ENCODE data around the gene ANTXR2.

DNA sequence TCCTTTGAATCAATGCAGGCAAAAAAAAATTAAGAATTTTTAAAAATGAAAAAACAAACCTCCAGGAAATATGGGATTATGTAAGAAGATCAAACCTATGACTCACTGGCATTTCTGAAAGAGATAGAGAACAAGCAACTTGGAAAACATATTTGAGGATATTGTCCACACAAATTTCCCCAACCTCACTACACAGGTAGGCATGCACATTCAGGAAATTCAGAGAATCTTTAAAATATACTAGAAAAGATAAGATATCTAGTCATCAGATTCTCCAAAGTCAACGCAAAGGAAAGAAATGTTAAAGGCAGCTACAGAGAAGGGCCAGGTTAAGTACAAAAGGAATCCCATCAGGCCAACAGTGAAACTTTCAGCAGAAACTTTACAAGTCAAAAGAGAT lies 85.6 kb downstream of the ANTXR2 start:
- TF ChIP-seq, protein P1, sequence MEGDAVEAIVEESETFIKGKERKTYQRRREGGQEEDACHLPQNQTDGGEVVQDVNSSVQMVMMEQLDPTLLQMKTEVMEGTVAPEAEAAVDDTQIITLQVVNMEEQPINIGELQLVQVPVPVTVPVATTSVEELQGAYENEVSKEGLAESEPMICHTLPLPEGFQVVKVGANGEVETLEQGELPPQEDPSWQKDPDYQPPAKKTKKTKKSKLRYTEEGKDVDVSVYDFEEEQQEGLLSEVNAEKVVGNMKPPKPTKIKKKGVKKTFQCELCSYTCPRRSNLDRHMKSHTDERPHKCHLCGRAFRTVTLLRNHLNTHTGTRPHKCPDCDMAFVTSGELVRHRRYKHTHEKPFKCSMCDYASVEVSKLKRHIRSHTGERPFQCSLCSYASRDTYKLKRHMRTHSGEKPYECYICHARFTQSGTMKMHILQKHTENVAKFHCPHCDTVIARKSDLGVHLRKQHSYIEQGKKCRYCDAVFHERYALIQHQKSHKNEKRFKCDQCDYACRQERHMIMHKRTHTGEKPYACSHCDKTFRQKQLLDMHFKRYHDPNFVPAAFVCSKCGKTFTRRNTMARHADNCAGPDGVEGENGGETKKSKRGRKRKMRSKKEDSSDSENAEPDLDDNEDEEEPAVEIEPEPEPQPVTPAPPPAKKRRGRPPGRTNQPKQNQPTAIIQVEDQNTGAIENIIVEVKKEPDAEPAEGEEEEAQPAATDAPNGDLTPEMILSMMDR (IDR thresholded peaks at IDR 0.05), result no peak
- no peak for TF ChIP-seq POLR2A (IDR thresholded peaks at IDR 0.05; ENCODE audit: low read depth)
- no peak for TF ChIP-seq EP300 (IDR thresholded peaks at IDR 0.05)
- no peak for TF ChIP-seq POLR2AphosphoS5 (IDR thresholded peaks at IDR 0.05)

Data from esophagus muscularis mucosa (tissue), 4 donors.